GM23338 (cell line): Measurements from ENCODE around the gene NPHP4. TPM values are rescaled to one million over a fixed set of nuclear protein-coding genes. Genes with fewer than 3 reads are reported as not detected.

Experiments used
- ATAC-seq: fragments of 200-7000 bp; cut with Tn5 transposase; 3 replicates; pipeline ENCODE4 v1.9.1; 2020
- DNase-seq: peaks from one replicate; pipeline ENCODE4 v3.0.0-alpha.2; 2015; ENCODE audit warnings: low spot score
- H2AFZ ChIP-seq: fragments of 200-600 bp; sonication (generic); 2 replicates; pipeline ENCODE4 v1.8.0; 2016; ENCODE audit warnings: antibody characterized with exemption, mild to moderate bottlenecking, moderate library complexity
- H3F3A ChIP-seq: fragments of 200-600 bp; sonication (generic); replicated peaks from 2 replicates; pipeline ENCODE4 v1.8.0; 2017; ENCODE audit warnings: antibody characterized with exemption, mixed run types, low read depth
- H3K27ac ChIP-seq: fragments of 200-600 bp; sonication (generic); 2 replicates; pipeline ENCODE4 v1.6.1; 2016; ENCODE audit warnings: low read depth
- H3K27me3 ChIP-seq: fragments of 200-600 bp; sonication (generic); 2 replicates; pipeline ENCODE4 v1.8.0; 2016; ENCODE audit warnings: mild to moderate bottlenecking, mixed run types, moderate library complexity; ENCODE audit not compliant: insufficient read depth
- H3K36me3 ChIP-seq: fragments of 200-600 bp; sonication (generic); 2 replicates; pipeline ENCODE4 v1.8.0; 2016; ENCODE audit warnings: mild to moderate bottlenecking; ENCODE audit not compliant: insufficient read depth
- H3K4me1 ChIP-seq: fragments of 200-600 bp; sonication (generic); 2 replicates; pipeline ENCODE4 v1.8.0; 2016; ENCODE audit warnings: mild to moderate bottlenecking, moderate library complexity; ENCODE audit not compliant: insufficient read depth
- H3K4me2 ChIP-seq: fragments of 200-600 bp; sonication (generic); 2 replicates; pipeline ENCODE4 v1.7.1; 2017; ENCODE audit warnings: mixed run types
- H3K4me3 ChIP-seq: fragments of 200-600 bp; sonication (generic); 2 replicates; pipeline ENCODE4 v1.6.1; 2016; ENCODE audit warnings: mixed run types
- H3K79me2 ChIP-seq: fragments of 200-600 bp; sonication (generic); replicated peaks from 2 replicates; pipeline ENCODE4 v1.8.0; 2017; ENCODE audit warnings: mild to moderate bottlenecking; ENCODE audit not compliant: insufficient read depth
- H3K9me2 ChIP-seq: fragments of 200-600 bp; sonication (generic); 2 replicates; pipeline ENCODE4 v1.8.0; 2017; ENCODE audit not compliant: insufficient read depth
- H4K20me1 ChIP-seq: fragments of 200-600 bp; sonication (generic); replicated peaks from 2 replicates; pipeline ENCODE4 v1.8.0; 2017; ENCODE audit warnings: mild to moderate bottlenecking; ENCODE audit not compliant: insufficient read depth
- H3K27ac Mint-ChIP-seq: 2 replicates; pipeline ENCODE4 v1.8.0; 2020; ENCODE audit warnings: inconsistent platforms, mild to moderate bottlenecking, moderate library complexity, mixed read lengths
- H3K27me3 Mint-ChIP-seq: 3 replicates; pipeline ENCODE4 v1.8.0; 2022; ENCODE audit warnings: low read depth, mild to moderate bottlenecking, moderate library complexity, mixed read lengths, inconsistent platforms; ENCODE audit not compliant: insufficient read depth, poor library complexity
- H3K36me3 Mint-ChIP-seq: 3 replicates; pipeline ENCODE4 v1.8.0; 2021; ENCODE audit warnings: low read depth, mild to moderate bottlenecking, inconsistent platforms, moderate library complexity, mixed read lengths
- H3K4me1 Mint-ChIP-seq: 3 replicates; pipeline ENCODE4 v1.8.0; 2020; ENCODE audit warnings: mild to moderate bottlenecking, inconsistent platforms, mixed read lengths
- H3K4me3 Mint-ChIP-seq: 3 replicates; pipeline ENCODE4 v1.8.0; 2021; ENCODE audit warnings: moderate library complexity, mild to moderate bottlenecking, inconsistent platforms, mixed read lengths
- H3K9me3 Mint-ChIP-seq: 3 replicates; pipeline ENCODE4 v1.8.0; 2020; ENCODE audit warnings: moderate library complexity, mild to moderate bottlenecking, inconsistent platforms, mixed read lengths
- CREB1 ChIP-seq: fragments of 250-450 bp; sonication (Bioruptor Pico); IDR thresholded peaks from 2 replicates; pipeline ENCODE4 v1.5.0; 2020; ENCODE audit warnings: low read depth, mild to moderate bottlenecking, moderate library complexity
- ETS1 ChIP-seq: IDR thresholded peaks from 2 replicates; pipeline ENCODE4 v1.6.1; 2016; ENCODE audit warnings: antibody characterized with exemption
- EZH2 ChIP-seq: fragments of 200-600 bp; sonication (generic); IDR thresholded peaks from one replicate; pipeline ENCODE4 v1.8.0; 2017; ENCODE audit warnings: antibody characterized with exemption, mild to moderate bottlenecking, low read depth; ENCODE audit not compliant: unreplicated experiment
- EZH2phosphoT487 ChIP-seq: fragments of 200-600 bp; sonication (generic); IDR thresholded peaks from one replicate; pipeline ENCODE4 v1.8.1; 2018; ENCODE audit warnings: antibody characterized with exemption; ENCODE audit not compliant: unreplicated experiment
- JUNB ChIP-seq: IDR thresholded peaks from one replicate; pipeline ENCODE4 v1.6.1; 2016; ENCODE audit warnings: antibody characterized with exemption; ENCODE audit not compliant: unreplicated experiment
- NANOG ChIP-seq: IDR thresholded peaks from 2 replicates; pipeline ENCODE4 v1.6.1; 2016; ENCODE audit warnings: antibody characterized with exemption, borderline replicate concordance
- STAT1 ChIP-seq: IDR thresholded peaks from one replicate; pipeline ENCODE4 v1.6.1; 2016; ENCODE audit warnings: antibody characterized with exemption; ENCODE audit not compliant: unreplicated experiment
- ZNF114 ChIP-seq: fragments of 250-450 bp; sonication (Bioruptor Pico); IDR thresholded peaks from 2 replicates; pipeline ENCODE4 v1.5.0; 2020; ENCODE audit warnings: mild to moderate bottlenecking, moderate library complexity
- ZNF331 ChIP-seq: fragments of 250-450 bp; sonication (Bioruptor Pico); IDR thresholded peaks from 2 replicates; pipeline ENCODE4 v1.5.0; 2020; ENCODE audit warnings: low read depth, mild to moderate bottlenecking, moderate library complexity
- ZNF462 ChIP-seq: fragments of 250-450 bp; sonication (Bioruptor Pico); IDR thresholded peaks from 2 replicates; pipeline ENCODE4 v1.5.0; 2020; ENCODE audit warnings: mild to moderate bottlenecking, moderate library complexity
- polyA plus RNA-seq: library from polyadenylated mRNA; unstranded; fragments of >200 nt; fragmentation: Nextera tagmentation; extraction: Ambion mirVana; gene quantifications from 2 replicates; pipeline ENCODE4 v1.2.1, GENCODE V29; 2016
- total RNA-seq: library from RNA; depleted of rRNA; stranded (reverse); fragments of >200 nt; shearing (Covaris generic); gene quantifications from 2 replicates; pipeline ENCODE4 v1.2.3, GENCODE V29; 2014
- TF ChIP-seq, protein P1 (sequence below): IDR thresholded peaks from one replicate; pipeline ENCODE4 v1.6.1; 2018; ENCODE audit warnings: antibody characterized with exemption; ENCODE audit not compliant: unreplicated experiment

The NPHP4 gene
- total and polyA plus RNA-seq, 2 experiments from 2014 or later: 2.5 to 12.4 TPM

DNA sequence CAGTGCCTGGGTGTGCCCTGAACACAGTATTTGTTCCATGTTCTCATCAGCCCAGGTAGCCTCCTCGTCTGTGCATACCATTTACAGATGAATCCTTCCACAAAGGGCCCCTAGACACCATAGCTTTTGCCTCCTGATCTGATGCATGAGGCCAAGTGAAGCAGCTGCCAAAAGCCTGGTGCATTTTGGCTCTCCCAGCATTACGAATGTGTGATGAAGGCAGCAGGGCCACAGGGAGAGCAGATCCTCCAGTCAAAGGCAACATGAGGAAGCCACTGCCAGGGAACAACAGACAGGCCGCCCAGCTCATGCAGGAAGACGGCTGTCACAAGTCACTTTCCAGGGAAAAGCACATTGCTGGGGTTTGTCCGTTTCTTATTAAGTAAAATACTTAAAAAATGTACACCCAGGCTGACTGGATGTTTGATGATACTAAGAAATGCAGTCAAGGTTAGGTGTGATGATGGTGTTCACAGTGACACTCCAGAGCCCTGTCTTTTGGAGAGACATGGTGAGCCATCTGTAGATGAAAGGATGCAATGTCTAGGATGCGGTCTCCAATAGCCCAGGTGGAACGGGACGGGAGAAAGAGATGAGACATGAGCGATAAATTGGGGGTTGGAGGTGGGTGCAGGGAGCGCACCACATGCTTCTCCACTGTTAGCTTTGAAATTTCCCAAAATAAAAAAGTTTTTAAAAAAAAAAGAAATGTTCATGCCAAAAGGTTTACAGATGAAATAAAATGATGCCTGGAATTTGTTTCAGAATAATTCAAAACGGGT lies 48.7 kb downstream of the NPHP4 start:
- no peak for ATAC-seq
- Histone ChIP-seq H3K27ac (no peak overlapping the region), H3K36me3 (no peaks in the 10 kb centered on the region), H3F3A (no peaks in the 10 kb centered on the region), H3K9me2 (no peaks in the 10 kb centered on the region), H3K4me3 (no peak overlapping the region), H2AFZ (no peak overlapping the region), H3K4me2 (no peak overlapping the region), H3K4me1 (no peaks in the 10 kb centered on the region), H3K27me3 (no peaks in the 10 kb centered on the region), H4K20me1 (no peaks in the 10 kb centered on the region), H3K79me2 (no peaks in the 10 kb centered on the region)
- Mint-ChIP-seq H3K36me3 (peaks cover 6% of the 10 kb centered on the region; the same call in 2 of the 3 replicates), H3K4me3 (no peak overlapping the region), H3K27me3 (peaks cover 8% of the 10 kb centered on the region), H3K4me1 (peaks cover 4% of the 10 kb centered on the region; the same call in 2 of the 3 replicates), H3K27ac (no peak overlapping the region), H3K9me3 (no peaks in the 10 kb centered on the region; the same call in 2 of the 3 replicates)
- TF ChIP-seq, protein P1, sequence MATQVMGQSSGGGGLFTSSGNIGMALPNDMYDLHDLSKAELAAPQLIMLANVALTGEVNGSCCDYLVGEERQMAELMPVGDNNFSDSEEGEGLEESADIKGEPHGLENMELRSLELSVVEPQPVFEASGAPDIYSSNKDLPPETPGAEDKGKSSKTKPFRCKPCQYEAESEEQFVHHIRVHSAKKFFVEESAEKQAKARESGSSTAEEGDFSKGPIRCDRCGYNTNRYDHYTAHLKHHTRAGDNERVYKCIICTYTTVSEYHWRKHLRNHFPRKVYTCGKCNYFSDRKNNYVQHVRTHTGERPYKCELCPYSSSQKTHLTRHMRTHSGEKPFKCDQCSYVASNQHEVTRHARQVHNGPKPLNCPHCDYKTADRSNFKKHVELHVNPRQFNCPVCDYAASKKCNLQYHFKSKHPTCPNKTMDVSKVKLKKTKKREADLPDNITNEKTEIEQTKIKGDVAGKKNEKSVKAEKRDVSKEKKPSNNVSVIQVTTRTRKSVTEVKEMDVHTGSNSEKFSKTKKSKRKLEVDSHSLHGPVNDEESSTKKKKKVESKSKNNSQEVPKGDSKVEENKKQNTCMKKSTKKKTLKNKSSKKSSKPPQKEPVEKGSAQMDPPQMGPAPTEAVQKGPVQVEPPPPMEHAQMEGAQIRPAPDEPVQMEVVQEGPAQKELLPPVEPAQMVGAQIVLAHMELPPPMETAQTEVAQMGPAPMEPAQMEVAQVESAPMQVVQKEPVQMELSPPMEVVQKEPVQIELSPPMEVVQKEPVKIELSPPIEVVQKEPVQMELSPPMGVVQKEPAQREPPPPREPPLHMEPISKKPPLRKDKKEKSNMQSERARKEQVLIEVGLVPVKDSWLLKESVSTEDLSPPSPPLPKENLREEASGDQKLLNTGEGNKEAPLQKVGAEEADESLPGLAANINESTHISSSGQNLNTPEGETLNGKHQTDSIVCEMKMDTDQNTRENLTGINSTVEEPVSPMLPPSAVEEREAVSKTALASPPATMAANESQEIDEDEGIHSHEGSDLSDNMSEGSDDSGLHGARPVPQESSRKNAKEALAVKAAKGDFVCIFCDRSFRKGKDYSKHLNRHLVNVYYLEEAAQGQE: no peak
- TF ChIP-seq ZNF331 (CRISPR knock-in tag) (no peak), NANOG (no peak), CREB1 (CRISPR knock-in tag) (no peak), ETS1 (no peak), EZH2 (no peak), STAT1 (no peak), JUNB (no peak), EZH2phosphoT487 (no peak), ZNF114 (no peak), ZNF462 (CRISPR knock-in tag) (no peak)
- DNase-seq: no peak
